ENCODE data around the gene FUT7. TPM values are rescaled to one million over a fixed set of nuclear protein-coding genes. Genes with fewer than 3 reads are reported as not detected.

FUT7 gene
- total RNA-seq, 2 donors from 2014 or later: 12.1 to 27.9 TPM

- Mint-ChIP-seq H3K4me1 (no peaks in the 10 kb centered on the region), H3K9me3 (no peaks in the 10 kb centered on the region), H3K27ac (no peak overlapping the region), H3K27me3 (no peaks in the 10 kb centered on the region), H3K36me3 (ENCODE audit: low read depth) (no peaks in the 10 kb centered on the region), H3K4me3 (no peak overlapping the region)
- no peak for ATAC-seq (replicated peaks)
Observed at GRCh38 chr9:137057545-137057944, 25.7 kb upstream of the FUT7 start.

DNA sequence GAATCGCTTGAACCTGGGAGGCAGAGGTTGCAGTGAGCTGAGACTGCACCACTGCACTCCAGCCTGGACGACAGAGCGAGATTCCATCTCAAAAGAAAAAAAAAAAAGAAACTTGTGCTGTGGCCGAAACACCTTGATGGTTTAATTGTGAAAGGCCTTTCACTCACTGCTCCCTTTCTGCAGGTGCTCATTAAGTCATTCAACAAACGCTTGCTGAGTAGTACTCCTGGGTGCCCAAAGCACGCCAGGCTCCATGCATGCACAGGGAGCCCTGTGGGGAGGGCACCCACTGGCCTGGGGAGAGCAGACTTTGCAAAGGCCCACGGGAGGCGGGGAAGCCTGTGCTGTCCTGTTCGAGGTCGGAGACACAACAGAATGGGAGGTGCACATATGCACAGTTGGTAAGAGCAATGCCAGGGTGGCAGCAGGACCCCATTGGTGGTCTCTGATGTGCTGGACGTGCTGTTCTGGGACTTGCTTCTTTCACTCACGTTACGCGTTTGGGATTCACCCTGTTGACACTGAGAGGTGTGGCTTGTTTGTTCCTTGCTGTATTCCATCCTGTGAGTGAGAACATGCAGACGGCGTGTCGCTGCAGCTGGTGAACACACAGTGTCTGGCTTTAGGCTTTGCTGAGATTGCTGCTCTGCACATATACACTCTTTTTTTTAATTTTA lies 25.0 kb upstream of the FUT7 start:
- Mint-ChIP-seq H3K4me3 (no peak overlapping the region), H3K36me3 (ENCODE audit: low read depth) (no peaks in the 10 kb centered on the region), H3K27me3 (no peaks in the 10 kb centered on the region), H3K27ac (no peak overlapping the region), H3K9me3 (no peaks in the 10 kb centered on the region), H3K4me1 (no peaks in the 10 kb centered on the region)
- no peak for ATAC-seq (replicated peaks)

DNA sequence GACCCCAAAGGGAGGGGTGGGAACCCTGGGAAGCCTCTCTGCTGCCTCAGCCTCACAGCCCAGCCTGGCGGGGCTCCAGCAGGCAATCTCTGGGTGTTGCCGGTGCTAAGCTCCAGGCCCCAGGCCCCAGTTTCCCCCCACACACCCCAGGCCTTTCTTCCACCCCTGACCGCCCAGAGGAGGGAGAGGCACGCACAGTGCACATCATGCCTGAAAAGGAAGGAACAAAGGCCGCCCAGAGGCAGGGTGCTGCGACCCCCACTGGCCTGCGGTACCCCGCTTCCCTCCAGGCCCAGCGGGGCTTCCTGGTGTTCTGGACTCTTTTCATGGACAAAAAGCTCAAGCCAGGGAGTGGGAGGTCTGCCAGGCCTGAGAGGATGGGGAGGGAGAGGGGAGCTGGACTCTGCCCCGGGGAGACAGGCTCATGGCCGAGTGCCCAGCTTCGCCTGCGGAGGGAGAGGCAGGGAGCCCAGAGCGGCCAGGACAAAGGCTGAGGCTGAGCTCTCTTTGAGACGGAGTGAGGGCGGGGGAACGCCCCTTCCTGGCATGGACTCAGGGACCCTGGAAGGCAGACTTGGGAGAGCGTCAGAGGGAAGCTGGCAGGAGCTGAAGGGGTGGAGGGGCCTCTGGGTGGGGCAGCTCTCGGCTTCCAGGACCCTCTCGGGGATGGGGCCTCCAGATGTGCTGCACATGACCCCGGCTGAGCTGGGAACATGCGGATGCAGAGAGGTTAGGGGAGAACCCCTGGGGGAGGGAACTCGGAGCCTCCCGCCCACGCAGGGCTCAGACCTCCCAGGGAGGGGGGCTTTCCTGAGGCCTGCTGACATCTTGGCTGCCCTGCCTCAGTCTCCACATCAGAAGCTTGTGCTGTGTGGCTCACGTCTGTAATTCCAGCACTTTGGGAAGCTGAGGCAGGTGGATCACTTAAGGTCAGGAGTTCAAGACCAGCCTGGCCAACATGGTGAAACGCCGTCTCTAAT lies 23.8 kb upstream of the FUT7 start:
- Mint-ChIP-seq H3K4me1 (no peaks in the 10 kb centered on the region), H3K4me3 (no peak overlapping the region), H3K27ac (no peak overlapping the region), H3K9me3 (no peaks in the 10 kb centered on the region), H3K27me3 (no peaks in the 10 kb centered on the region), H3K36me3 (ENCODE audit: low read depth) (no peaks in the 10 kb centered on the region)
- ATAC-seq (replicated peaks): no peak

DNA sequence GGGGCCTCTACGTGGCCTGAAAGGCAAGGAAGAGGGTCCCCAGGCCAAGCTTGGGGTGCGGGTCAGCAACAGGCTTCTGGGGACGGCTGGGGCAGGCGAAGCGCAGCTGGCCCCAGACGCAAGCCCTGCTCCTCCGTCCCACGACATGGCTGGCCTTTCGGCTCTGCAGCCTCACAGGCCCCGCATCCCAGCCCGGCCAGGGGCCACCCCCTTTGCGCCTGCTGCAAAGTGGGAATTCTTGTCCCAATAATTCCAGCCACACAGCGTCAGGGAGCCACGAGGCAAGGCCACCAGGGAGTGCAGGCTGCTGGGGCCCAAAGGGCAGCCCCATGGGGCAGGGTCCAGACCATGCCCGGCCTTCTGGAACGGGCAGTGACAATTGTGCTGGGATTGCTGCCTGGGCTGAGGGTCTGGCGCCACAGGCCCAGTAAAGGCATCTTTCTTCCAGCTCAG lies 23.1 kb upstream of the FUT7 start:
- H3K4me3 Mint-ChIP-seq: no peak overlapping the region
- H3K27ac Mint-ChIP-seq: no peak overlapping the region
- H3K4me1 Mint-ChIP-seq: no peaks in the 10 kb centered on the region
- peaks cover 2% of the 10 kb centered on the region for H3K27me3 Mint-ChIP-seq
- ATAC-seq (replicated peaks): no peak
- no peaks in the 10 kb centered on the region for H3K36me3 Mint-ChIP-seq (ENCODE audit: low read depth)
- no peaks in the 10 kb centered on the region for H3K9me3 Mint-ChIP-seq

- peaks cover 8% of the 10 kb centered on the region for H3K27me3 Mint-ChIP-seq
- ATAC-seq (replicated peaks): peak; percentile 72
- no peaks in the 10 kb centered on the region for H3K9me3 Mint-ChIP-seq
- no peak within 1 kb of the TSS for H3K27ac Mint-ChIP-seq
- no peaks in the 10 kb centered on the region for H3K4me1 Mint-ChIP-seq
- H3K4me3 Mint-ChIP-seq: no peak within 1 kb of the TSS
- H3K36me3 Mint-ChIP-seq (ENCODE audit: low read depth): no peaks in the 10 kb centered on the region
Observed at GRCh38 chr9:137053944-137054931, 22.4 kb upstream of the FUT7 start, which contains the start of gene ENTPD2. TSS of gene ENTPD2 (minus strand) at chr9:137054061. CDS start at chr9:137053997, 64 bp downstream.

DNA sequence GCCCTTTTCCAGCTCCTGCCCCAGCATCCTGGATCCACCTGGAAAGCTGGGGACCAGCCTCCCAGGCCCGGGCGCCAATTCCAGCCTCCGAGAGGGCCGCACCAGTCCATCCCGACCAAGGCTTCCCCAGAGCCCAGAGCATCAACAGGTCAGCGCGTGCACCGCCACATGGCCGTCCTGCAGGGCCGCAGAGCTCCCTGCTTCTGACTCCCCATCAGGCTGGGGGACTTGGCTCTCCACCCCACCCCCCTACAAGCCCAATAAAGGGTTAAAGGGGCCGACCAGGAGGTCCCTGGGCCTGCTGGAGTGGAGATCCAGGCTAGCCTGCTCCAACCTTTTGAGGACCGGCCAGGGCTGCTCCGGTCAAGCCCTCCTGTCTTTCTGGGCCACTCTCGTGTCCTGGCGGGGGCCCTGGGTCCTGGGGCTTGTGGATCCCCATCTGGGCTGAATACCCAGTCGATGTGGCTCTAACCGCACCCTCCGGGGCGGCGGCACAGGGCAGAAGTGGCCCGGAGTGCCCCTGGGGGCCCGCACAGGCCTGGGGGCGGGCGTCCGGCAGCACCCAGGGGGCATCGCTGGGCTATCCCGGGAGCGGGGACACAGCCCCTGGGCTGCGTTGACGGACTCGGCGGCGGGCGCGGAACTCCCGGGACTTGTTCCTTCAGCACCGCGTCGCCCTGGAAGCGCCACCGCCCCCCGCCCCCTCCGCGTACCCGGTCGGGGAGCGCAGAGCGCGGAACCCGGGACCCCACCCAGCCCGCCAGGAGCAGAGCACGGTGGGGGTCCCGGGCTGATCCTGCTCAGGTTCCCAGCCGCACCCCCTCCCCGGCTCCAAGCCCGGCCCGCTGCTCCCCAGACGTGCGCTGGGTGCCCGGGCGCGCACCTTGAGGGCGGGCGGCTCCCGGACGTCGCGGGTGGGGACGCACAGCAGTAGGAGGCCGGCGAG lies 21.4 kb upstream of the FUT7 start:
- no peak overlapping the region for H3K27ac Mint-ChIP-seq
- H3K4me3 Mint-ChIP-seq: no peak overlapping the region
- no peaks in the 10 kb centered on the region for H3K9me3 Mint-ChIP-seq
- H3K4me1 Mint-ChIP-seq: no peaks in the 10 kb centered on the region
- ATAC-seq (replicated peaks): peak; percentile 49
- H3K36me3 Mint-ChIP-seq (ENCODE audit: low read depth): no peaks in the 10 kb centered on the region
- peaks cover 8% of the 10 kb centered on the region for H3K27me3 Mint-ChIP-seq

- Mint-ChIP-seq H3K4me3 (no peak overlapping the region), H3K27ac (no peak overlapping the region), H3K36me3 (ENCODE audit: low read depth) (no peaks in the 10 kb centered on the region), H3K27me3 (peaks cover 8% of the 10 kb centered on the region), H3K9me3 (no peaks in the 10 kb centered on the region), H3K4me1 (no peaks in the 10 kb centered on the region)
- ATAC-seq (replicated peaks): no peak
Observed at GRCh38 chr9:137052293-137052692, 20.4 kb upstream of the FUT7 start.

DNA sequence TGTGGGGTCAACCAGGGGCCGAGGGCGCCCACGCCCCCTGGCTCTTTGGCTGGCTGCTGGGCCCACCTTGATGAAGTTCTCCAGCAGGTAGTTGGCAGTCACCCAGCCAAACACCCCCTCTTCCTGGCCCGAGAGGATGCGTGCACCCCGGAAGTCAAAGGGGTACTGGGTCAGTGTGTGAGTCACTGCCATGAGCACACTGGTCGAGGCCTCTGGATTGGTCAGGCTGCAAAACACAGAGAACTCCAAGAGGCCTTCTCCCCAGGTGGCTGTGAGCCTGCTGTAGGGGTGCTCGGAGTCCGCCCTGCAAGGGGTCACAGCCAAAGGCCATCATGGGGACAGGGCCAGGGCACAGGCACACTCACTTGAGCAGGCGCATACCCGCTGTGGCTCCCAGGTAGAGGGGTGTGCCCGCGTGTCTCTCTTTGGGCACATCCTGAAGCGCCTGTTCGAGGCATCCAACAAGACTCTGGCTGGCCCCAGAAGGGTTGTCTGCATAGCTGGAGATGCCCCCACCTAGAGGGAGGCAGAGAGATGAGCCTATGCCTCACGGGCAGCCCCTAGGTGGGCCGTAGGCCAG lies 19.3 kb upstream of the FUT7 start:
- Mint-ChIP-seq H3K4me1 (no peaks in the 10 kb centered on the region), H3K27ac (no peak overlapping the region), H3K4me3 (no peak overlapping the region), H3K36me3 (ENCODE audit: low read depth) (no peaks in the 10 kb centered on the region), H3K27me3 (peaks cover 8% of the 10 kb centered on the region), H3K9me3 (no peaks in the 10 kb centered on the region)
- ATAC-seq (replicated peaks): no peak

- H3K36me3 Mint-ChIP-seq (ENCODE audit: low read depth): no peaks in the 10 kb centered on the region
- H3K9me3 Mint-ChIP-seq: no peaks in the 10 kb centered on the region
- no peak overlapping the region for H3K27ac Mint-ChIP-seq
- no peak overlapping the region for H3K4me3 Mint-ChIP-seq
- no peaks in the 10 kb centered on the region for H3K4me1 Mint-ChIP-seq
- no peak for ATAC-seq (replicated peaks)
- H3K27me3 Mint-ChIP-seq: peaks cover 8% of the 10 kb centered on the region
Observed at GRCh38 chr9:137050570-137050969, 18.7 kb upstream of the FUT7 start.

DNA sequence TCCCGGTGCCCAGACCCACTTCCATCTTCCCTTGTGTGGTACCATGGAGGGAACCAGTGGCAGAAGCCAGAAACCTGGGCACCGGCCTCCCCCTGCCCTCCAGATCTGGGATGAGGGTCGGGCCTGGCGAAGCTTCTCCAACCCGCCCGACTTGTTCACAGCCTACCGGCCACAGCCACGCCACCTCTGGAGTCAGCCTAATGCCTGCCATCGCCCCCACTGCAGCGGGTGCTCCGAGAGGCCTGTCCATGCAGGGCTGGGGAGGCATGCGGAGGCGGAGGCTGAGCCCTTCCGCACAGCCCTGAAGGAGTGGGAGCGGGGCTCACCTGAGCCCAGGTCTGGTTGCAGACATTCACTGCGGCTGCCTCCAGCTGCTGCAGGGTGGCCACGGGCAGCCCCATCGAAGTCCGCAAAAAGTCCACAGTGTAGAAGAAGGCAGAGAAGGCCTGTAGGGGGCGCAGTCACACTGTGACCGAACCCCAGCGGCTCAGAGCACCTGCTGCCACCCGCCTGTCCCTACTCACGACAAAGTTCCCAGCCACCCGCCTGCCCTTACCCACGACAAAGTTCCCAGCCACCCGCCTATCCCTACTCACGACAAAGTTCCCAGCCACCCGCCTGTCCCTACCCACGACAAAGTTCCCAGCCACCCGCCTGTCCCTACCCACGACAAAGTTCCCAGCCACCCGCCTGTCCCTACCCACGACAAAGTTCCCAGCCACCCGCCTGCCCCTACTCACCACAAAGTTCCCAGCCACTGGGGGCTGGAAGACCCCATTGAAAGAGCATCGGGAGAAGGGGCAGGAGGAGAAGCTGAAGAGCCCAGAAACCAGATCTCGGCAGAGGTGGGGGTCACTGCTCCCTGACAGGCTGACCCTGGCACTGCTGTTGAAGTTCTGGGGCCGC lies 17.9 kb upstream of the FUT7 start:
- no peak overlapping the region for H3K4me3 Mint-ChIP-seq
- peak; percentile 25 for ATAC-seq (replicated peaks)
- H3K27ac Mint-ChIP-seq: no peak overlapping the region
- peaks cover 8% of the 10 kb centered on the region for H3K27me3 Mint-ChIP-seq
- peaks cover 3% of the 10 kb centered on the region for H3K36me3 Mint-ChIP-seq (ENCODE audit: low read depth)
- no peaks in the 10 kb centered on the region for H3K9me3 Mint-ChIP-seq
- H3K4me1 Mint-ChIP-seq: no peaks in the 10 kb centered on the region

DNA sequence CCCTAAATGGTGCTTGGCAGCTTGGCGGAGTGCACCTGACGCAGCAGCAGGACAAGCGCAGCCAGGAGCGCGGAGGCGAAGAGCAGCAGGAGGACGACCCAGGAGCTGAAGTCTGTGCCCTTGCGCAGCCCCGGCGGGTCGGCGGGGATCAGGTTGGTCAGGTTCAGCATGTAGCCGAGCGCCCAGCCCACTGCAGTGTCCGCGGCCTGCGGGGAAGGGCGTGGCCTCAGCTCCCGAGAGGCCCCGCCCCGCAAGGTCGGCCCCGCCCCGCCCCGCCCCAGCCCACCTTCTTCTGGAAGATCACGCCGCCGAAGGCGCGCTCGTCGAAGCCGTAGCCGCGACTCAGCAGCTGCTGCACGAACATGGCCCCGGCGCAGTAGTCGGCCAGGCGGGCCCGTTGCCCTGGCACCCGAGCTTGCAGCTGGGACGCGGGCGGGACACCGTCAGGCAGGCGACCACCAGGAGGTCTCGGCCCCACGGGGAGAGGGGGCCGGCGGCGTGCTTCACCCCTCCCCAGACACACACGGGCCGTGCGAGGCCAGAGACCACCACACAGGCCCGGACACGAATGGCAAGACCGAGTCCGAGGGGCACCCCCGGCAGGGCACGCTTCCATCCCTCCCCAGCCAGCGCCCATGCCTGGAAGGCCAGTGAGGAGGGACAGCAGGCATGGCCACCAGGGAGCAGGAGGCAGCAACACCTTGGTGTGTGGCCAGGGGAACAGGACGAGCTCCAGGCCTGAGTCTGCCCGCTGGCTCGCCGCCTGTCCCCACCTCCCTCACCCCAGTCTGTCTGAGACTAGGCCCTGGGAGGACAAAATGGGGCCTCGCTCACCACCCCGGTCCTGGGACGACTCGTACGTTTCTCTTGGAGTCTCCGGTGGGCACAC lies 17.0 kb upstream of the FUT7 start:
- ATAC-seq (replicated peaks): no peak
- no peaks in the 10 kb centered on the region for H3K4me1 Mint-ChIP-seq
- H3K4me3 Mint-ChIP-seq: no peak overlapping the region
- no peak overlapping the region for H3K27ac Mint-ChIP-seq
- peaks cover 5% of the 10 kb centered on the region for H3K36me3 Mint-ChIP-seq (ENCODE audit: low read depth)
- no peaks in the 10 kb centered on the region for H3K9me3 Mint-ChIP-seq
- H3K27me3 Mint-ChIP-seq: peaks cover 8% of the 10 kb centered on the region
